Lower leg skin (tissue), 3 donors: Measurements from ENCODE around the gene KLHL2.

Experiments
- CTCF ChIP-seq, 3 donors: fragments of 450-650 bp; IDR thresholded peaks; one replicate each; pipeline ENCODE4 v1.5.1; 2016; ENCODE audit warnings: antibody characterized with exemption in 3 of 3, mild to moderate bottlenecking in 3 of 3, moderate library complexity in 2 of 3
- POLR2A ChIP-seq, 2 donors: fragments of 450-650 bp; IDR thresholded peaks; one replicate each; pipeline ENCODE4 v1.6.1; 2016 to 2017; ENCODE audit warnings: antibody characterized with exemption in 2 of 2, mild to moderate bottlenecking in 1 of 2, moderate library complexity in 1 of 2

GRCh38 chr4:165177725-165178666, 29.4 kb upstream of the KLHL2 start:
- TF ChIP-seq CTCF (IDR thresholded peaks at IDR 0.05) (no peak), POLR2A (IDR thresholded peaks at IDR 0.05) (no peak)
